ENCODE measurements around the gene CAPNS1.
A peak's percentile ranks its signal among the peaks of the same experiment; 100 is the strongest.

The CAPNS1 gene

GRCh38 chr19:36139473-36140303, at the start of gene CAPNS1:
TSS of gene CAPNS1 (plus strand) at chr19:36140066. CDS start at chr19:36141012, 946 bp downstream.
- DNase-seq (ENCODE audit: low spot score) = peak; percentile 98

DNA sequence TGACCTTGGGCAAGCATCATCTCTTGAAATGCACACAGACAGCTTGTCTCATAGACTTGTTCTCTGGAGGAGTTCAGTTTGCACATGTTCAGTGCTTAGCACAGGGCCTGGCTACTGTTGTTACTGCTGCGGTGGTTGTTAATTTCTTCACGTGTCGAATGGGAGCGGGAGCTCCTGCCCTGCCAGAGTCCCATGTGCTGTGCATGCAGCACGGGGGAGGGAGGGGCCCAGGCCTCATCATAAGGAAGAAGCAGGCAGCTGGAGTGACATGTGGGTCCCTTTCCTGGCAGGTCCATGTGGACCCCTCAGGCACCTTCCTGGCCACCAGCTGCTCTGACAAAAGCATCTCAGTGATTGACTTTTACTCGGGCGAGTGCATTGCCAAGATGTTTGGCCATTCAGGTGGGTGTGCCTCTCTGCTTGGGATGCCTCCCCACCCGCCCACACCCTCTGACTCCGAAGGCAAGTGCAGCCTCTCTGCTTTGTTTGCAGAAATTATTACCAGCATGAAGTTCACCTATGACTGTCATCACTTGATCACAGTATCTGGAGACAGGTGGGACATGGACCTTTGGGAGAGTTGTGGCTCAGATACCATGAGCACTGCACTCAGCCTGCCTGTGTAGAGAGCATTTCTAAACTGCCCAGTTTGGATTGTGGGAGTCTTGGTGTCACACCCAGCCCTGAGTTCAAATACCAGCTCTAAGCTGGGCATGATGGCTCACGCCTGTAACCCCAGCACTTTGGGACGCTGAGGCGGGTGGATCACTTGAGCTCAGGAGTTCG, 48.8 kb upstream of the CAPNS1 start:
- DNase-seq (ENCODE audit: low spot score) = no peak

DNA sequence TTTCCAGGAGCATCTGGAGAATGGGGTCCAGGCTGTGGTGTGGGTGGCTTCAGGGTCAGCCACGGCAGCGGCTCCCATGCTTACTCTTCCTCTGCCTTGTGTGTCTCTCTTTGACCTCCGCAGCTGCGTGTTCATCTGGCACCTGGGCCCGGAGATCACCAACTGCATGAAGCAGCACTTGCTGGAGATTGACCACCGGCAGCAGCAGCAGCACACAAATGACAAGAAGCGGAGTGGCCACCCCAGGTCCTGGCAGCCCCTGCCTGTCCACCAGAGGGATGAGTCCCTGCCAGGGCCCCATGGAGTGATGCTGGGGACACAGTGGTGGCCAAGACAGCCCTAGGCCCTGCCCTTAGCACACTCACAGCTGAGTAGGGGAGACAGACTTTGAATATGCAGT, 47.3 kb upstream of the CAPNS1 start:
- no peak for DNase-seq (ENCODE audit: low spot score)

- DNase-seq (ENCODE audit: low spot score) = no peak
Measured at GRCh38 chr19:36093146-36093662, 46.7 kb upstream of the CAPNS1 start.

DNA sequence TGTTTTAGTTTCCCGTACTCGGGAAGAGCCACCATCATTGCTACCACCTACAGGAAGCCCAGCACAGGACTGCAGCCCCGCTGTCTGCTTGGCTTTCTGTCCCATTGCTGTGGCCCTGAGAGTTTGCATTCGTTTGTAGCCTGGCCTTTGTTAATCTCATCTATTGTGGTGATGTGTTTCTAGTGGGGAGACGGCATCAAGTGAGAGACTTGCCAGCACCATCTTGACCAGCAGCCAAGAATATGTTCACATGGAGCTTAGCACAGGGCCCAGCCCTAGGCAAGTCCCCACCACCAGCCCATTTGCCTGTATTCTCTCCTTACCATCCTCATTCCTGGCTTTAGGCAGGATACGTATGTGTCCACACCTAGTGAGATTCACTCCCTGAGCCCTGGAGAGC, 46.2 kb upstream of the CAPNS1 start:
- no peak for DNase-seq (ENCODE audit: low spot score)

DNA sequence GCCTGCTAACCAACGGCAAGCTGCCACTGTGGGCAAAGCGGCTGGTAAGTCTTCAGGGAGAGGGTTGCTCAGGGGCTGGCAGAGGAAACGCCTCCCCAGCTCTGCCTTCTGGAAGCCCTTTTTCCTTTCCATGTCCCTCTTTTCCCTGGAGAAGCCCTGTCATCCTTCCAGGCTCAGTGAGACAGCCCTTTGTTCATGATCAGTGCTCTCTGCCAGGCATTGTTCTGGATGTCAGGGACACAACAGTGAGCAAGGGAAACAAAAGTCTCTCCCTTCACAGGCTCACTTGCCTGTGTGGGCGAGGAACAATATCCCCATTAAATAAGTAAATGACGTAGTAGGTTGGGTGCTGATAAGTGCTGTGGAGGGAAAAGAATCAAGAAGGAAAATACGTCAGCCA, 42.8 kb upstream of the CAPNS1 start:
- no peak for DNase-seq (ENCODE audit: low spot score)

DNA sequence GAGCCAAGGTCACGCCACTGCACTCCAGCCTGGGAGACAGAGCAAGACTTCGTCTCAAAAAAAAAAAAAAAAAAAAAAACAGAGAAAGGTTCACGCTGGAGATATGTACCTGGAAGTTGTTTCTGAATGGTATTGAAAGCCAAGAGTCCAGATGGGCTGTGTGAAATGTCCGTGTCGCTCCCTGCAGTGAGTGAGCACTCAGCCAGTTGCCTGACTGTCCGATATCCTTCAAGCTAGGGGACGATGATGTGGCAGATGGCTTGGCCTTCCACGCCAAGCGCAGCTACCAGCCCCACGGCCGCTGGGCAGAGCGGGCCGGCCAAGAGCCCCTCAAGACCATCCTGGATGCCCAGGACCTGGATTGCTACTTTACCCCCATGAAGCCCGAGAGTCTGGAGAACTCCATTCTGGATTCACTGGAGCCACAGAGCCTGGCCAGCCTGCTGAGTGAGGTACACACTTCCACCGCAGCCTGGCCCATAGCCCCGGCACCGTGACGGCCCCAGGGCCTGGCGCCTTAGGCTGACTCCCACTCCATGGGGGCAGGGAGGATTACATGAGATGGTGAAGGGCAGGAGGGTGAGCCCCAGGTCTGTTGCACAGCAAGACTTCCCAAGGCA, 40.6 kb upstream of the CAPNS1 start:
- DNase-seq (ENCODE audit: low spot score) = no peak

DNA sequence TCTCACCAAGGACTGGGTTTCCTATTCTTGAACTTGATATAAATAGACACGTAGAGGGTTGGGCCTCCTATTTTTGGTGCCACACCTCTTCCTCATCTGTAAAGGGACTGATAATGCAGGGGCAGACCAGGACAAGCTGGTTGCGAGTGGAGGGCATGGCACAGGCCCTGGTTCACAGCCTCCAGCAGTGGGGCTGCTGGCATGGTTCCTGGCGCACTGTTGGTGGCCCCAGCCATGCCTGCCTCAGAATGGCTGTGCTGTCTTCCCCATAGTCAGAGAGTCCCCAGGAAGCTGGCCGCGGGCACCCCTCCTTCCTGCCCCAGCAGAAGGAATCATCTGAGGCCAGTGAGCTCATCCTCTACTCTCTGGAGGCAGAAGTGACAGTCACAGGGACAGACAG, 39.4 kb upstream of the CAPNS1 start:
- DNase-seq (ENCODE audit: low spot score) = no peak

GRCh38 chr19:36101550-36102327, 38.1 kb upstream of the CAPNS1 start:
- DNase-seq (ENCODE audit: low spot score) = peak; percentile 33

GRCh38 chr19:36103040-36103626, 36.7 kb upstream of the CAPNS1 start:
- no peak for DNase-seq (ENCODE audit: low spot score)

- no peak for DNase-seq (ENCODE audit: low spot score)
Measured at GRCh38 chr19:36103842-36104552, 35.9 kb upstream of the CAPNS1 start.

GRCh38 chr19:36106441-36106840, 33.4 kb upstream of the CAPNS1 start:
- no peak for DNase-seq (ENCODE audit: low spot score)

DNA sequence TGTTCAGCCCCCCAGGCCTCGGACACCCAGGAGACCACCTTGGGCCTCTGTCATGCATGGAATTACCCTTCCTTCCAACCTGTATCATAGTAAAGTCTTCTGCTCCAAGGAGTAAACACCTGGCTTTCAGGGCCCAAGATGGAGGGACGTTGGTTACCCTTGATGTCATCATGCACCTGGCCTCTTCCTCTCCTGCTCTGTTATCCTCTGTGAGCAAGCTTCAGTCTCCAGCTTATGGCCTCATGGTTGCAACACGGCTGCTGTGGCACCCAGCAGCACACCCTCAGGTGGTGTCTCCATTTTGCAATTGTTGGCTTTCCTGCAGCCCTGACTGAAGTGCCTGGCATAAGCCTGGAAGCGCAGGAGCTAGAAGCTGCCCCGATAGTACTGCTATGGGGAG, 32.9 kb upstream of the CAPNS1 start:
- no peak for DNase-seq (ENCODE audit: low spot score)

GRCh38 chr19:36108684-36109083, 31.2 kb upstream of the CAPNS1 start:
- no peak for DNase-seq (ENCODE audit: low spot score)

GRCh38 chr19:36110487-36111199, 29.2 kb upstream of the CAPNS1 start, which contains the start of gene OVOL3:
TSS of gene OVOL3 (plus strand) at chr19:36111143. CDS start at chr19:36111203, 60 bp downstream.
- DNase-seq (ENCODE audit: low spot score) = no peak

GRCh38 chr19:36111200-36111539, 28.7 kb upstream of the CAPNS1 start:
- DNase-seq (ENCODE audit: low spot score) = no peak

DNA sequence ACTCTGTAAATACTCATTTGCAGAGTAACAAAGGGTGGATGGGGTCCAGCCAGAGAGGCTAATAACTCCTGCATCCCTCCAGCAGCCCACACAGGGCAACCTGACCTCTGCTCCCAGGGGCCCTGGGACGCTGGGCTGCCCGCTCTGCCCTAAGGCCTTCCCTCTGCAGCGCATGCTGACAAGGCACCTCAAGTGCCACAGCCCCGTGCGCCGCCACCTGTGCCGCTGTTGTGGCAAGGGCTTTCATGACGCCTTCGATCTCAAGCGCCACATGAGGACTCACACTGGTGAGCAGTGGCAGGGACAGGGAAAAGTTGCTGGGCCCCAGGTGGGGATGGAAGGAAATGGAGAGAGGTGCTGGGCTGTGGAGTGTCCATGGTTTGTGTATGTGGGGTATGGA, 27.2 kb upstream of the CAPNS1 start:
- DNase-seq (ENCODE audit: low spot score) = no peak

DNA sequence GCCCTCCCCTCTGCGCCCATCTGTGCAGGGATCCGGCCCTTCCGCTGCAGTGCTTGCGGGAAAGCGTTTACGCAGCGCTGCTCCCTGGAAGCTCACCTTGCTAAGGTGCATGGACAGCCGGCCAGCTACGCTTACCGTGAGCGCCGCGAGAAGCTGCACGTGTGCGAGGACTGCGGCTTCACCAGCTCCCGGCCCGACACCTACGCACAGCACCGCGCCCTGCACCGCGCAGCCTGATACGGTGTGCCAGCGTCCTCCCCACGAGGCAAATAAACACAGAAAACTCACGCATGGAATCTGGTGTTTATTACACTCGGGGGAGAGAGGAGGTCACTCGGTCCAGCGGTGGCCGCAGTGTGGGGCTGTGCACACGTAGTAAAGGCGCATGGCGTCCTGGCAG, 26.4 kb upstream of the CAPNS1 start:
- DNase-seq (ENCODE audit: low spot score) = no peak

DNA sequence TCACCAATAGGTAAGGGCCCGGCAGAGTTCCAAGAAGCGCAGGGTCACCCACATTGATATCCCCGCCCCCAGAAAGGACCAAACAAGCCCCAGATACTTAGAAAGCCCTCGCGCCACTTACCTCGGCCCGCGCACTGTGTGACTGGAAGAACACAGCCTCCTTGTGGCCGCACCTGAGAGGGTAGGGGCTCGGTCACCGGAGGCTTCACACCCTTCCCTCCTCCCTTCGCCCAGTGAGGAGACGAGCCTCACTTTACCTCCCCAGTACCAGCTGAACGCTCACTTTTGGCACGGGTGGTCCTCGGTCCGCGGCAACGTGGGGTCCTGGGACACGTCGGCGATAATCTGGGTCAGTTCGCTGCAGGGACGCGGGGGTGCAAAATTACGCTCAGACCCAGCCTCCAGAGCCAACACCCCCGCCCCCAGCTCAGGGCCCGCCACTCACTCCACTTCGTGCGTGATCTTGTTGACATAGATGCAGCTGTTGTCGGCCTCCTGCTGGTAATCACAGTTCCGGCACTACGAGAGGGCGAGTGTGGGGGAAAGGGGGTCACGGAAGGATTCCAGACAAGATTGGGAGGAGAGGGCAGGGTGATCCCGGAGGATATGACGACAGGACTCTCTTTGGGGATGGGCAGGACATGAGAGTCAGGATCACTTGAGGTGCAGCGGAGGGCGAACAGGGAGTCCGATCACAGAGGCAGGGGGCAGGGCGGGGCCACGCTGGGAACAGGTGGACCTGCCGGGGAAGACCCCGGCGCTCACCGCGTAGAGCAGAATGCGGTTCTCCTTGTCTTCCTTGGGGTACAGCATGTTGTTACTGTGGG, 25.8 kb upstream of the CAPNS1 start:
- DNase-seq (ENCODE audit: low spot score) = peak; percentile 18
